GM19463 (cell line): ENCODE measurements around the gene TIAM2.

Experiments used
- ATAC-seq: cut with Tn5 transposase; IDR thresholded peaks from one replicate; pipeline ENCODE4 v1.9.1; 2021; ENCODE audit warnings: mild to moderate bottlenecking, moderate library complexity; ENCODE audit not compliant: unreplicated experiment

The TIAM2 gene

DNA sequence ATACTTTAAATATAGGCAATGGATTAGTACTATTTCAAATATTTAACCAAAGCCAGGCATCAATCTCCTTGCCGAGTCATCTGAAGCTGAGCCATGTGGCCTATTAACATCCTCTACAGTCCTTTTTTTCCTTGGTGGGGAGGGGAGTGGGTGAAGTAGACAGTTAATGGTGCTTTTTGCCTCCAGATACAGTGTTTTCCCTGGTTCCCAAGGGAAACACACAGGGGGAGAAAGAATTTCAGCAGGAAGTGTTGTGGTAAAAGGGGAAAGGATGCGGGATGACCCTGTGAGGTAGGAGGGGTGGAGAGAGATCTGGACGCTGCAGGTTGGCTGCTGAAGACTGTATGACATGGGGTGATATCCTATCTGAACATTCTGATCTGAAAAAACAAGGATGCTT is 278.3 kb downstream of the TIAM2 start:
- ATAC-seq, result no peak

GRCh38 chr6:155274106-155274505 is 279.0 kb downstream of the TIAM2 start:
- ATAC-seq, result no peak

GRCh38 chr6:155274533-155274932 is 279.4 kb downstream of the TIAM2 start:
- no peak for ATAC-seq

DNA sequence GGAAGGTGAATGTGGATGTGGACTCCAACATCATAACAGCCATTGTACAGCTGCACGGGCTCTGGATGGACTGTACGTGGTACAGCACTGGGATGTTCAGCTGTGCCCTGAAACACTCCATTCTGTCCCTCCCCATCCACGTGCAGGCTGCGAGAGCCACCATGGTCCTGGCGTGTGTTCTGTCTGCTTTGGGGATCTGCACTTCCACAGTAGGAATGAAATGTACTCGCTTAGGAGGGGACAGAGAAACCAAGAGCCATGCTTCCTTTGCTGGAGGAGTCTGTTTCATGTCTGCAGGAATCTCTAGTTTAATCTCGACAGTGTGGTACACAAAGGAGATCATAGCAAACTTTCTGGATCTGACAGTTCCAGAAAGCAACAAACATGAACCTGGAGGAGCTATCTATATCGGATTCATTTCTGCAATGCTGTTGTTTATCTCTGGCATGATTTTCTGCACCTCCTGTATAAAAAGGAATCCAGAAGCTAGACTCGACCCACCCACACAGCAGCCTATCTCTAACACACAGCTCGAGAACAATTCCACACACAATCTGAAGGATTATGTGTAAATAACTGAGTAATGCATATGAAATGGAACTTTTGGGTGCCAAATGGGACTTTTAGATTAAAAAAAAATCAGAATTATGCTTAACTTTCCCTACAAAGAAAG is 280.8 kb downstream of the TIAM2 start:
- ATAC-seq, result no peak

DNA sequence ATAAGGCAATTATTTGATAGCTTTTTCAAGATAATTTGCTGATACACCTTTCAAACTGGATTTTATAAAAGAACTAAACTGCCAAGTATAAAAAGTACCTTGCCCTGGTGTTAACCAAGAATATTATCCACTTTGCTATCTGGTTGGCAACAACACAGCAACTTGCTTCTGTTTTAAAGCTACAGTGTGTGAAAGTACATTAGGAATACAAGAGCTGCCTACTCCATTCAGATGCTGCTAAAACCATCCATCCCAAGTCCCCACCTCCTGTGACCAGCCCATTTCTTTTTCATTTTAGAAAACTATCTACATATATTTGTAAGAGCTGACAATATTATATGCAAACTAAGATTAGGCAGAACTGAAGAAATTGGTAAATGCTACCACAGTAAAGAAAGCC is 281.5 kb downstream of the TIAM2 start:
- no peak for ATAC-seq

GRCh38 chr6:155278319-155279049 is 283.4 kb downstream of the TIAM2 start:
- no peak for ATAC-seq

GRCh38 chr6:155284775-155285174 is 289.7 kb downstream of the TIAM2 start:
- ATAC-seq, result no peak

DNA sequence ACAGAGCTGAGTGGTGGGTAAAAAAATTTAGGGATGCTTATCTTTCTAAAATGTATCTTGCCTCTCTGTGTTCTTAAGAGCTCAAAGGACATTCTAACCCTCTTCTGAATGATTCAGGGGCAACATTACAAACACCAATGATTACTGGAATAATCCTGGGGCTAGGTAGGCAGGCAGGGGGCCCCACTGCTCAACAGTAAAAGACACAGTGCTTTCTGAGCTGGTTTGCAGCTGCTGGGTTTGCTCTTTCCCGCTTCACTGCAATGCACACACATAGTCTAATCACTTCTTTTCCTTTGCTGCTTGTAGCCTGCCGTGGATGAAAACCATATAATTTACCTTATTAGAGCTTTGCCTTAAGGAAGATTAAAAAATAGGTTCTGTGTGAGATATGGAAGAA is 292.6 kb downstream of the TIAM2 start:
- no peak for ATAC-seq

- ATAC-seq, result no peak
These were observed 295.4 kb downstream of the TIAM2 start for GRCh38 chr6:155290491-155290890.

- no peak for ATAC-seq
These were observed 296.2 kb downstream of the TIAM2 start for GRCh38 chr6:155291291-155291690.

DNA sequence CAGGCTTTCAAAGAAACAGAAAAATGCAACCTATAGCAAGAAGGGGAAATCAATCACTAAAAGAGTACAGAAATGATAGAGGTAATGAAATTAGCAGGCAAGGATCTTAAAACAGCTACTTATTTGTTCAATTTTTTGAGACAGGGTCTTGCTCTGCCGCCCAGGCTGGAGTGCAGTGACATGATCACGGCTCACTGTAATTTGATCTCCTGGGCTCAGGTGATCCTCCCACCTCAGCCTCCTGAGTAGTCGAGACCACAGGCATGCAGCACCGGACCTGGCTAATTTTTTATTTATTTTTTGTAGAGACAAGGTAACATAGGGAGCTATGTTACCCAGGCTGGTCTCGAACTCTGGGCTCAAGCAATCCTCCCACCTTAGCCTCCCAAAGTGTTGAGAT is 297.6 kb downstream of the TIAM2 start:
- no peak for ATAC-seq

DNA sequence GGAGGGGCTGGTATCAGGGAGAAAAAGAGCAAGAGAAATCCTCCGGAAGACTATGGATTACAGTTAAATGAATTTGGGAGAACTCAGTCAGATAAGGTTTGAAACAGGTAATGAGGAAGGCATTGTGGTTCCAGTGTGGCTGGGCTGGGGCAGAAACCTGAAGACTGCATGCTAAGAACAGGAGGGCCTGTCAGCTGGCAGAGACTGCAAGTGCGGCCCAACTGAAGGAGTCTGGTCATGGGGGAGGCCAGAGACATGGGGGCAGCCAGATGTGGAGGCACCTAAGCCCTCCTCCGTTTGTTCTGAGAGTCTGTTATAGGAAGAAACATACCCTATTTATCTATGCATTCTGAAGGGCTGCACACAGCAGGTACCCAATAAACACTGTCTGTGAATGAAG is 302.6 kb downstream of the TIAM2 start:
- no peak for ATAC-seq

- no peak for ATAC-seq
These were observed 306.8 kb downstream of the TIAM2 start for GRCh38 chr6:155301867-155302266.

- no peak for ATAC-seq
These were observed 308.3 kb downstream of the TIAM2 start for GRCh38 chr6:155303361-155303870.

DNA sequence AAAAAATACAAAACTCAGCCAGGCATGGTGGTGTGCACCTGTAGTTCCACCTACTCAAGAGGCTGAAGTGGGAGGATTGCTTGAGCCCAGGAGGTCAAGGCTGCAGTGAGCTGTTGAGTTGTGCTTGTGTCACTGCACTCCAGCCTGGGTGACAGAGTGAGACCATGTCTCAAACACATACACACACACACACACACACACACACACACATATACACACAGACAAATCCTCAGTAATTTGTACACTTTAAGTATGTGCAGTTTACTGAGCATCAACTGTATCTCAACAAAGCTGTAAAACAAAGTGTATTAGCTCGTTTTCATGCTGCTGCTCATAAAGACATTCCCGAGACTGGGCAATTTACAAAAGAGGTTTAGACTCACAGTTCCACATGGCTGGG is 311.8 kb downstream of the TIAM2 start:
- no peak for ATAC-seq
